Heart left ventricle (tissue), 13 donors: ENCODE data around the gene ENO4.

Experiments used
- POLR2A ChIP-seq, 2 donors: fragments of 450-650 bp; IDR thresholded peaks; one replicate each; pipeline ENCODE4 v1.6.1; 2017; ENCODE audit warnings: antibody characterized with exemption in 2 of 2, mild to moderate bottlenecking in 2 of 2, moderate library complexity in 2 of 2
- TF ChIP-seq, protein P1 (sequence below), 12 donors: fragments of 200-600 bp; sonication (generic) in 4 of 12; IDR thresholded peaks; one replicate each; pipeline versions ENCODE4 v1.5.0 to v1.8.0; 2018 to 2022; ENCODE audit warnings: antibody characterized with exemption in 12 of 12, mild to moderate bottlenecking in 5 of 12
- donor health status: ischemic (EF 13 %, LVEDD 7.1; RV severe dilation, severe dysfunction).
- donor health status: DM: no; HTN: yes; CAD: no.
- donor health status: DM: no; HTN: no; CAD: no.
- donor health status: ischemic (EF 25% LVEDD 6.9; RV normal size, moderate dysfunction).
- donor health status: ischemic (EF 25% LVEDD 5.7; RV mildly dilated, moderate dysfunction).
- donor health status: ischemic (EF 35%, LVEDD 5.7; RV mildly dilated, moderate dysfunction).
- donor health status: nonischemic (EF 11% LVEDD 7.7; RV severe dilation, severe dysfunction).
- donor health status: DM: yes; HTN: yes; CAD: no.
- donor health status: PGD.
- donor health status: ischemic (EF 29% LVEDD 5.4; RV normal size, mild dysfunction).
- donor health status: nonischemic (EF 23%, LVEDD 6.1; RV moderate dilation, normal function).

DNA sequence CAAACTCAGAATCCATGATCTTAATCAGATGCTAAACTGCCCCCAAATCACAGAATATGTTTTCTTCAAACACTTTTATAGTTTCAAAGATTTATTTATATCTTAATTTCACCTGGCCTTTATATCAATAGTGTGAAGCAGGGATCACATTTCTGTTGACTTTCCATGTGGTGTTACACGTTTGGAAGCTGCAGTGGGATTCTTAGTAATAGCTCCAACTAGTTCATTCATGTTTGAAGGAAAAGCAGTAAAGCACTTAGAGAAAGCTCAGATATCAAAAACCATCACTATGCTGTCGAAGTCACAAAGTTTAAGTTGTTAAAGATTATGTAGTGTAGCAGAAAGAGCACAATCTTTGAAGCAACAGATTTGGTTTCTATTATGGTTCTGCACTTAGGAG, 16.8 kb downstream of the ENO4 start:
- TF ChIP-seq, protein P1, sequence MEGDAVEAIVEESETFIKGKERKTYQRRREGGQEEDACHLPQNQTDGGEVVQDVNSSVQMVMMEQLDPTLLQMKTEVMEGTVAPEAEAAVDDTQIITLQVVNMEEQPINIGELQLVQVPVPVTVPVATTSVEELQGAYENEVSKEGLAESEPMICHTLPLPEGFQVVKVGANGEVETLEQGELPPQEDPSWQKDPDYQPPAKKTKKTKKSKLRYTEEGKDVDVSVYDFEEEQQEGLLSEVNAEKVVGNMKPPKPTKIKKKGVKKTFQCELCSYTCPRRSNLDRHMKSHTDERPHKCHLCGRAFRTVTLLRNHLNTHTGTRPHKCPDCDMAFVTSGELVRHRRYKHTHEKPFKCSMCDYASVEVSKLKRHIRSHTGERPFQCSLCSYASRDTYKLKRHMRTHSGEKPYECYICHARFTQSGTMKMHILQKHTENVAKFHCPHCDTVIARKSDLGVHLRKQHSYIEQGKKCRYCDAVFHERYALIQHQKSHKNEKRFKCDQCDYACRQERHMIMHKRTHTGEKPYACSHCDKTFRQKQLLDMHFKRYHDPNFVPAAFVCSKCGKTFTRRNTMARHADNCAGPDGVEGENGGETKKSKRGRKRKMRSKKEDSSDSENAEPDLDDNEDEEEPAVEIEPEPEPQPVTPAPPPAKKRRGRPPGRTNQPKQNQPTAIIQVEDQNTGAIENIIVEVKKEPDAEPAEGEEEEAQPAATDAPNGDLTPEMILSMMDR (IDR thresholded peaks at IDR 0.05), result no peak
- no peak for TF ChIP-seq POLR2A (IDR thresholded peaks at IDR 0.05)
